Gastrocnemius medialis (tissue), 4 donors: ENCODE results near the gene DUSP15.

Source experiments
- CTCF ChIP-seq, 5 experiments: fragments of 450-650 bp in 3 of 5; fragments of 200-600 bp in 2 of 5; sonication (generic) in 2 of 5; IDR thresholded peaks in 4 of 5; conservative IDR thresholded peaks in 1 of 5; 1 replicate in 4 of 5; 2 replicates in 1 of 5; pipeline ENCODE4 v1.5.1; 2016 to 2019; ENCODE audit warnings: antibody characterized with exemption in 5 of 5, mild to moderate bottlenecking in 3 of 5, moderate library complexity in 3 of 5
- POLR2A ChIP-seq, 2 donors: fragments of 450-650 bp; IDR thresholded peaks; one replicate each; pipeline ENCODE4 v1.6.1; 2017; ENCODE audit warnings: antibody characterized with exemption in 2 of 2, mild to moderate bottlenecking in 2 of 2, moderate library complexity in 2 of 2

- no peak for TF ChIP-seq CTCF (IDR thresholded peaks at IDR 0.05 in 4 of 5, conservative IDR thresholded peaks at IDR 0.05 in 1 of 5)
- no peak for TF ChIP-seq POLR2A (IDR thresholded peaks at IDR 0.05)
Observed at GRCh38 chr20:31835977-31836852, 34.1 kb downstream of the DUSP15 start.
